Breast epithelium (tissue), 3 donors: ENCODE measurements around the gene ATP8B3.

ENCODE experiments used
- CTCF ChIP-seq, 3 donors: fragments of 450-650 bp; IDR thresholded peaks; one replicate each; pipeline ENCODE4 v1.5.1; 2016 to 2017; ENCODE audit warnings: antibody characterized with exemption in 3 of 3, mild to moderate bottlenecking in 3 of 3, moderate library complexity in 3 of 3
- POLR2A ChIP-seq: fragments of 450-650 bp; IDR thresholded peaks from one replicate; pipeline ENCODE4 v1.6.1; 2016; ENCODE audit warnings: antibody characterized with exemption, mild to moderate bottlenecking, moderate library complexity
- POLR2AphosphoS5 ChIP-seq, 3 donors: sonication (generic); formaldehyde crosslinking; IDR thresholded peaks; one replicate each; pipeline ENCODE4 v1.6.1; 2017; ENCODE audit warnings: antibody characterized with exemption in 3 of 3

- no peak for TF ChIP-seq CTCF (IDR thresholded peaks at IDR 0.05)
- TF ChIP-seq POLR2AphosphoS5 (IDR thresholded peaks at IDR 0.05) = no peak
- TF ChIP-seq POLR2A = no peak
Measured at GRCh38 chr19:1758959-1759903, 52.8 kb downstream of the ATP8B3 start.
